K562 (cell line): ENCODE results near the gene ARHGAP10. TPM values are rescaled to one million over a fixed set of nuclear protein-coding genes. Genes with fewer than 3 reads are reported as not detected.

Experiments
- ATAC-seq: fragments of 200-7000 bp; cut with Tn5 transposase; 3 replicates; pipeline ENCODE4 v1.9.1; 2020; ENCODE audit warnings: moderate library complexity
- BruUV-seq: library from RNA; stranded (reverse); fragments of 400-500 nt; replicated peaks from 2 replicates; lab custom pipeline; 2021; lab: Mats Ljungman, UMichigan
- CTCF ChIA-PET: fragments of 300-600 bp; formaldehyde crosslinking; extraction: SDS; loops from one replicate; lab custom pipeline; 2021; ENCODE audit warnings: low intra/inter-chr PET ratio; lab: Yijun Ruan, JAX
- POLR2A ChIA-PET: fragments of 300-600, 350-650 bp; sonication (Branson Sonifier 250); formaldehyde crosslinking; extraction: SDS; loops from one replicate; lab custom pipeline; 2021; ENCODE audit warnings: antibody characterized with exemption, inconsistent platforms; lab: Yijun Ruan, JAX
- DNase-seq, 4 experiments: peaks; one replicate each; pipeline versions ENCODE4 v3.0.0 to v3.0.0-alpha.2; 2011 to 2018; ENCODE audit warnings: low spot score in 3 of 4, mixed read lengths in 3 of 4; ENCODE audit errors: extremely low read depth in 1 of 4
- FAIRE-seq: peaks from 2 replicates; lab custom pipeline; 2011; peaks lifted over from hg19 to GRCh38; lab: Jason Lieb, UNC
- H2AFZ ChIP-seq: 2 replicates; pipeline ENCODE4 v1.6.0; 2011; ENCODE audit warnings: low read depth, low read length, control low read depth, inconsistent platforms
- H3K27ac ChIP-seq: fragments of 200-600 bp; 3 replicates; pipeline ENCODE4 v1.8.0; 2011; ENCODE audit warnings: low read depth, mild to moderate bottlenecking, control low read depth, inconsistent platforms, low read length, moderate library complexity, mixed read lengths; ENCODE audit errors: extremely low read depth
- H3K27me3 ChIP-seq, 2 experiments: fragments of 300-600 bp in 1 of 2; 2 replicates in 1 of 2; 3 replicates in 1 of 2; pipeline versions ENCODE4 v1.6.0 to v1.8.0; 2011; ENCODE audit warnings: inconsistent platforms in 2 of 2, low read length in 2 of 2, mild to moderate bottlenecking in 1 of 2, mixed read lengths in 1 of 2, moderate library complexity in 1 of 2; ENCODE audit not compliant: control insufficient read depth in 2 of 2, insufficient read depth in 2 of 2
- H3K36me3 ChIP-seq: fragments of 300-600 bp; 3 replicates; pipeline ENCODE4 v1.8.0; 2011; ENCODE audit warnings: mild to moderate bottlenecking, low read length, inconsistent platforms; ENCODE audit not compliant: control insufficient read depth, insufficient read depth
- H3K4me1 ChIP-seq, 2 experiments: fragments of 200-600 bp in 1 of 2; replicated peaks in 1 of 2; 2 replicates in 1 of 2; 3 replicates in 1 of 2; pipeline versions ENCODE4 v1.5.1 to v1.8.0; 2011; ENCODE audit warnings: inconsistent platforms in 2 of 2, low read length in 2 of 2, mild to moderate bottlenecking in 1 of 2, mixed read lengths in 1 of 2, moderate library complexity in 1 of 2; ENCODE audit not compliant: control insufficient read depth in 2 of 2, insufficient read depth in 2 of 2
- H3K4me2 ChIP-seq: 2 replicates; pipeline ENCODE4 v1.6.1; 2011; ENCODE audit warnings: low read length, control low read depth, inconsistent platforms, mixed read lengths; ENCODE audit not compliant: insufficient read depth
- H3K4me3 ChIP-seq: fragments of 200-600 bp; sonication (generic), shearing (Covaris generic); 2 replicates; pipeline ENCODE4 v1.5.1; 2016; ENCODE audit warnings: control low read depth, inconsistent platforms
- H3K79me2 ChIP-seq: fragments of 200-600 bp; 3 replicates; pipeline ENCODE4 v1.8.0; 2011; ENCODE audit warnings: low read length, inconsistent platforms; ENCODE audit not compliant: control insufficient read depth, insufficient read depth
- H3K9ac ChIP-seq, 2 experiments: 2 replicates each; pipeline versions ENCODE4 v1.6.0 to v1.6.1; 2011; ENCODE audit warnings: low read depth in 2 of 2, low read length in 2 of 2, control low read depth in 1 of 2, inconsistent platforms in 1 of 2, mild to moderate bottlenecking in 1 of 2, mixed read lengths in 1 of 2; ENCODE audit not compliant: insufficient read depth in 1 of 2
- H3K9me1 ChIP-seq: one replicate; pipeline ENCODE4 v1.6.0; 2011; ENCODE audit warnings: inconsistent platforms, mild to moderate bottlenecking, low read length, moderate library complexity; ENCODE audit not compliant: control insufficient read depth, insufficient read depth
- H3K9me3 ChIP-seq: replicated peaks from 2 replicates; pipeline ENCODE4 v1.5.1; 2011; ENCODE audit warnings: low read depth, low read length, inconsistent platforms; ENCODE audit not compliant: control insufficient read depth, insufficient read depth
- H4K20me1 ChIP-seq: replicated peaks from 2 replicates; pipeline ENCODE4 v1.6.1; 2011; ENCODE audit warnings: low read length, inconsistent platforms, mixed read lengths; ENCODE audit not compliant: control insufficient read depth, insufficient read depth
- ELF4 ChIP-seq: fragments of 450-650 bp; formaldehyde crosslinking; IDR thresholded peaks from 2 replicates; pipeline ENCODE4 v1.4.0; 2022; ENCODE audit warnings: missing genetic modification characterization
- GTF2F1 ChIP-seq: IDR thresholded peaks from 2 replicates; pipeline ENCODE4 v1.6.1; 2011; ENCODE audit warnings: low read depth, low read length, improper control_type of control experiment
- HDGF ChIP-seq: fragments of 450-650 bp; IDR thresholded peaks from 2 replicates; pipeline ENCODE4 v1.6.1; 2016
- MECOM ChIP-seq: fragments of 250-450 bp; sonication (Bioruptor Pico); IDR thresholded peaks from 2 replicates; pipeline ENCODE4 v1.8.0; 2022; ENCODE audit warnings: inconsistent platforms
- NCOA6 ChIP-seq: fragments of 450-650 bp; IDR thresholded peaks from 2 replicates; pipeline ENCODE4 v1.6.1; 2017; ENCODE audit warnings: mild to moderate bottlenecking
- ZNF766 ChIP-seq: fragments of 200-800 bp; sonication (Bioruptor generic); conservative IDR thresholded peaks from 2 replicates; pipeline ENCODE4 v1.6.1; 2016; ENCODE audit warnings: missing genetic modification characterization, missing compliant biosample characterization
- WGBS: fragments of 100-300 bp; shearing (Covaris generic); methylation state at CpG from one replicate; pipeline ENCODE4 v1.1.6; 2016; ENCODE audit warnings: low coverage, mixed read lengths; ENCODE audit not compliant: insufficient coverage; ENCODE audit errors: missing lambda C conversion rate; 5-methylcytosine and 5-hydroxymethylcytosine counted together
- in situ Hi-C: fragments of 300-500 bp; cut with MboI; formaldehyde crosslinking; loops from 4 replicates; pipeline ENCODE4 v1.15.0; 2018; ENCODE audit warnings: inconsistent platforms, mixed read lengths
- intact Hi-C: fragments of 100-400 bp; cut with micrococcal nuclease; formaldehyde crosslinking; loops from 2 replicates; pipeline ENCODE4 v1.14.2; 2022
- polyA plus RNA-seq, 8 experiments: library from polyadenylated mRNA; depleted of rRNA in 4 of 8; stranded (reverse) in 5 of 8; unstranded in 3 of 8; fragments of >200 nt; fragmentation: Nextera tagmentation in 2 of 8; fragmentation: Illumina TruSeq in 1 of 8; extraction: Ambion mirVana in 2 of 8; extraction: Trizol in 1 of 8; gene quantifications; 2 replicates each; pipeline versions ENCODE4 v1.2.1 to v1.2.3, GENCODE V29; 2011 to 2014; ENCODE audit warnings: inconsistent platforms in 1 of 8, missing spikeins in 1 of 8
- total RNA-seq, 7 experiments: library from RNA; depleted of rRNA in 6 of 7; stranded (reverse); fragments of >200 nt in 6 of 7; fragmentation: Illumina TruSeq in 2 of 7; extraction: Trizol in 2 of 7; gene quantifications; 2 replicates each; pipeline versions ENCODE4 v1.2.1 to v1.2.3, GENCODE V29; 2011 to 2021; ENCODE audit warnings: low replicate concordance in 1 of 7
- TF ChIP-seq, protein P1 (sequence below): fragments of 250-450 bp; sonication (Bioruptor Pico); IDR thresholded peaks from 2 replicates; pipeline ENCODE4 v1.5.1; 2021; ENCODE audit warnings: mild to moderate bottlenecking
- TF ChIP-seq, protein P2 (sequence below), 2 experiments: fragments of 450-650 bp in 1 of 2; sonication (generic) in 1 of 2; formaldehyde crosslinking in 1 of 2; IDR thresholded peaks; 2 replicates each; pipeline versions ENCODE4 v1.7.1 to v1.9.0; 2016 to 2022; ENCODE audit warnings: inconsistent platforms in 1 of 2, mild to moderate bottlenecking in 1 of 2, missing genetic modification reagents in 1 of 2
- TF ChIP-seq, protein P3 (sequence below): sonication (generic); formaldehyde crosslinking; IDR thresholded peaks from 2 replicates; pipeline ENCODE4 v1.8.0; 2022; ENCODE audit warnings: mild to moderate bottlenecking, missing genetic modification reagents
- TF ChIP-seq, protein P4 (sequence below): fragments of 450-650 bp; IDR thresholded peaks from 2 replicates; pipeline ENCODE4 v1.7.0; 2016; ENCODE audit warnings: borderline replicate concordance

The ARHGAP10 gene
- total and polyA plus RNA-seq, 9 of the 15 experiments (the other 6 are each of a cell fraction or from before 2014, with no cell fraction given), result 0.03 to 0.22 (median 0.06) TPM; not detected in 3

DNA sequence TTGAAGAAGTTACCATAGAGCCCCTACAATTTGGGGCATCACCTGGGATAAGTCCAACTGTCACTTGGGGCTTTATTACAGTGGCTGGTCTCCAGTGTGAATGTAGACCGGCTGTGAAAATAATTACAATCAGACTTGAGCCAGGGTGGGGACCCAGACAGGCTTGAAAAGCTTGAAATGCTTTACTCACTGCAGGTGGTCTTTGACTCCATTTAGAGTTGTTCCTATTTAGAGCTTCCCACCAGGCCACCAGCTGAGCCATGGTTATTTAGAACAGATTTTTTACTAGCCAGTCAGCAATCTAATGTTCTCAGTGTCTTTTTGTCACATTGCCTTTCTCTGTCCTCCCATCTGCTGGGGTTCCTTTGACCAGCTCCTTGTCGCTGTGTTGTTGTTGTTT, 5.7 kb downstream of the ARHGAP10 start:
- Histone ChIP-seq H4K20me1 (no peaks in the 10 kb centered on the region; the same call in 1 of the 2 replicates), H3K9me1 (no peaks in the 10 kb centered on the region), H3K36me3 (no peaks in the 10 kb centered on the region), H3K9ac (no peak overlapping the region), H2AFZ (no peak overlapping the region), H3K4me1 (peaks cover 0 to 2% of the 10 kb centered on the region in 2 experiments; a peak in 1 of 5 replicates), H3K27ac (no peak overlapping the region), H3K4me2 (no peak overlapping the region), H3K27me3 (peaks cover 12 to 16% of the 10 kb centered on the region in 2 experiments), H3K9me3 (no peaks in the 10 kb centered on the region), H3K79me2 (no peaks in the 10 kb centered on the region), H3K4me3 (no peak overlapping the region)
- FAIRE-seq (no peak), ATAC-seq (no peak), DNase-seq (no peak)
- BruUV-seq, result no TSS peak
- ChIA-PET POLR2A (interaction anchor here (0.8 kb wide), 1 partner anchor 120 kb away, joined by 5 read pairs; no protein-coding TSS in a partner anchor), CTCF (no interaction called here)
- in situ Hi-C loops, result no loop called here
- 3% methylated on average over 2 of the region's 2 CpGs for WGBS
- intact Hi-C loops, result no loop called here
- TF ChIP-seq, protein P1, sequence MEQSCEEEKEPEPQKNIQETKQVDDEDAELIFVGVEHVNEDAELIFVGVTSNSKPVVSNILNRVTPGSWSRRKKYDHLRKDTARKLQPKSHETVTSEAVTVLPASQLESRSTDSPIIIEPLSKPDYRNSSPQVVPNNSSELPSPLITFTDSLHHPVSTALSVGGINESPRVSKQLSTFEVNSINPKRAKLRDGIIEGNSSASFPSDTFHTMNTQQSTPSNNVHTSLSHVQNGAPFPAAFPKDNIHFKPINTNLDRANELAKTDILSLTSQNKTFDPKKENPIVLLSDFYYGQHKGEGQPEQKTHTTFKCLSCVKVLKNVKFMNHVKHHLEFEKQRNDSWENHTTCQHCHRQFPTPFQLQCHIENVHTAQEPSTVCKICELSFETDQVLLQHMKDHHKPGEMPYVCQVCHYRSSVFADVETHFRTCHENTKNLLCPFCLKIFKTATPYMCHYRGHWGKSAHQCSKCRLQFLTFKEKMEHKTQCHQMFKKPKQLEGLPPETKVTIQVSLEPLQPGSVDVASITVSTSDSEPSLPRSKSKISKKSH (CRISPR knock-in tag), result no peak
- TF ChIP-seq, protein P2, sequence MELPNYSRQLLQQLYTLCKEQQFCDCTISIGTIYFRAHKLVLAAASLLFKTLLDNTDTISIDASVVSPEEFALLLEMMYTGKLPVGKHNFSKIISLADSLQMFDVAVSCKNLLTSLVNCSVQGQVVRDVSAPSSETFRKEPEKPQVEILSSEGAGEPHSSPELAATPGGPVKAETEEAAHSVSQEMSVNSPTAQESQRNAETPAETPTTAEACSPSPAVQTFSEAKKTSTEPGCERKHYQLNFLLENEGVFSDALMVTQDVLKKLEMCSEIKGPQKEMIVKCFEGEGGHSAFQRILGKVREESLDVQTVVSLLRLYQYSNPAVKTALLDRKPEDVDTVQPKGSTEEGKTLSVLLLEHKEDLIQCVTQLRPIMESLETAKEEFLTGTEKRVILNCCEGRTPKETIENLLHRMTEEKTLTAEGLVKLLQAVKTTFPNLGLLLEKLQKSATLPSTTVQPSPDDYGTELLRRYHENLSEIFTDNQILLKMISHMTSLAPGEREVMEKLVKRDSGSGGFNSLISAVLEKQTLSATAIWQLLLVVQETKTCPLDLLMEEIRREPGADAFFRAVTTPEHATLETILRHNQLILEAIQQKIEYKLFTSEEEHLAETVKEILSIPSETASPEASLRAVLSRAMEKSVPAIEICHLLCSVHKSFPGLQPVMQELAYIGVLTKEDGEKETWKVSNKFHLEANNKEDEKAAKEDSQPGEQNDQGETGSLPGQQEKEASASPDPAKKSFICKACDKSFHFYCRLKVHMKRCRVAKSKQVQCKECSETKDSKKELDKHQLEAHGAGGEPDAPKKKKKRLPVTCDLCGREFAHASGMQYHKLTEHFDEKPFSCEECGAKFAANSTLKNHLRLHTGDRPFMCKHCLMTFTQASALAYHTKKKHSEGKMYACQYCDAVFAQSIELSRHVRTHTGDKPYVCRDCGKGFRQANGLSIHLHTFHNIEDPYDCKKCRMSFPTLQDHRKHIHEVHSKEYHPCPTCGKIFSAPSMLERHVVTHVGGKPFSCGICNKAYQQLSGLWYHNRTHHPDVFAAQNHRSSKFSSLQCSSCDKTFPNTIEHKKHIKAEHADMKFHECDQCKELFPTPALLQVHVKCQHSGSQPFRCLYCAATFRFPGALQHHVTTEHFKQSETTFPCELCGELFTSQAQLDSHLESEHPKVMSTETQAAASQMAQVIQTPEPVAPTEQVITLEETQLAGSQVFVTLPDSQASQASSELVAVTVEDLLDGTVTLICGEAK (IDR thresholded peaks at IDR 0.05), result no peak
- TF ChIP-seq, protein P2 (CRISPR knock-in tag; IDR thresholded peaks at IDR 0.05), result no peak
- TF ChIP-seq MECOM (CRISPR knock-in tag) (no peak), HDGF (no peak), ELF4 (CRISPR knock-in tag) (no peak), ZNF766 (no peak), NCOA6 (no peak), GTF2F1 (no peak)
- TF ChIP-seq, protein P3, sequence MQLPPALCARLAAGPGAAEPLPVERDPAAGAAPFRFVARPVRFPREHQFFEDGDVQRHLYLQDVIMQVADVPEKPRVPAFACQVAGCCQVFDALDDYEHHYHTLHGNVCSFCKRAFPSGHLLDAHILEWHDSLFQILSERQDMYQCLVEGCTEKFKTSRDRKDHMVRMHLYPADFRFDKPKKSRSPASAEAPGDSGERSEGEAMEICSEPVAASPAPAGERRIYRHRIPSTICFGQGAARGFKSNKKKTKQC (CRISPR knock-in tag), result no peak
- TF ChIP-seq, protein P4, sequence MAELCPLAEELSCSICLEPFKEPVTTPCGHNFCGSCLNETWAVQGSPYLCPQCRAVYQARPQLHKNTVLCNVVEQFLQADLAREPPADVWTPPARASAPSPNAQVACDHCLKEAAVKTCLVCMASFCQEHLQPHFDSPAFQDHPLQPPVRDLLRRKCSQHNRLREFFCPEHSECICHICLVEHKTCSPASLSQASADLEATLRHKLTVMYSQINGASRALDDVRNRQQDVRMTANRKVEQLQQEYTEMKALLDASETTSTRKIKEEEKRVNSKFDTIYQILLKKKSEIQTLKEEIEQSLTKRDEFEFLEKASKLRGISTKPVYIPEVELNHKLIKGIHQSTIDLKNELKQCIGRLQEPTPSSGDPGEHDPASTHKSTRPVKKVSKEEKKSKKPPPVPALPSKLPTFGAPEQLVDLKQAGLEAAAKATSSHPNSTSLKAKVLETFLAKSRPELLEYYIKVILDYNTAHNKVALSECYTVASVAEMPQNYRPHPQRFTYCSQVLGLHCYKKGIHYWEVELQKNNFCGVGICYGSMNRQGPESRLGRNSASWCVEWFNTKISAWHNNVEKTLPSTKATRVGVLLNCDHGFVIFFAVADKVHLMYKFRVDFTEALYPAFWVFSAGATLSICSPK, result no peak
